H1 (cell line): ENCODE data around the gene SPOPL. TPM values are rescaled to one million over a fixed set of nuclear protein-coding genes. Genes with fewer than 3 reads are reported as not detected.

Experiments
- CTCF ChIA-PET: fragments of 300-600 bp; sonication (Branson Sonifier 250); formaldehyde crosslinking; loops from one replicate; lab custom pipeline; 2021; ENCODE audit not compliant: partially characterized antibody; lab: Charles Lee
- POLR2A ChIA-PET: fragments of 300-600 bp; sonication (Branson Sonifier 250); formaldehyde crosslinking; loops from one replicate; lab custom pipeline; 2021; ENCODE audit warnings: inconsistent platforms; ENCODE audit not compliant: partially characterized antibody; lab: Charles Lee
- DNase-seq, 2 experiments: peaks; one replicate each; pipeline versions ENCODE4 v3.0.0 to v3.0.0-alpha.2; 2010 to 2022; ENCODE audit warnings: low spot score in 2 of 2, low read depth in 1 of 2, mixed read lengths in 1 of 2
- FAIRE-seq: peaks from 2 replicates; lab custom pipeline; 2011; peaks lifted over from hg19 to GRCh38; lab: Jason Lieb, UNC
- H2AFZ ChIP-seq: 2 replicates; pipeline ENCODE4 v1.8.1; 2012; ENCODE audit warnings: low read length, inconsistent platforms
- H2AK5ac ChIP-seq: 2 replicates; pipeline ENCODE4 v1.6.1; 2013; ENCODE audit warnings: low read depth, low read length
- H2BK120ac ChIP-seq: replicated peaks from 2 replicates; pipeline ENCODE3; 2013; ENCODE audit warnings: low read depth, low read length, inconsistent platforms
- H2BK12ac ChIP-seq: 2 replicates; pipeline ENCODE4 v1.6.1; 2013; ENCODE audit warnings: low read depth, low read length
- H2BK15ac ChIP-seq: 2 replicates; pipeline ENCODE4 v1.6.1; 2013; ENCODE audit warnings: low read length
- H2BK20ac ChIP-seq: 2 replicates; pipeline ENCODE4 v1.6.1; 2013; ENCODE audit warnings: low read length
- H2BK5ac ChIP-seq: 2 replicates; pipeline ENCODE4 v1.6.1; 2013; ENCODE audit warnings: low read depth, low read length
- H3K14ac ChIP-seq: 2 replicates; pipeline ENCODE4 v1.6.1; 2013; ENCODE audit warnings: inconsistent platforms; ENCODE audit not compliant: insufficient read length
- H3K18ac ChIP-seq: 2 replicates; pipeline ENCODE4 v1.6.1; 2013; ENCODE audit warnings: low read length; ENCODE audit errors: extremely low read depth
- H3K23ac ChIP-seq: 2 replicates; pipeline ENCODE4 v1.6.1; 2013; ENCODE audit warnings: inconsistent platforms; ENCODE audit not compliant: insufficient read length
- H3K23me2 ChIP-seq: 2 replicates; pipeline ENCODE4 v1.6.1; 2013; ENCODE audit warnings: low read depth, low read length
- H3K27ac ChIP-seq: 2 replicates; pipeline ENCODE4 v1.6.1; 2011; ENCODE audit warnings: low read depth, low read length, inconsistent platforms
- H3K27me3 ChIP-seq, 4 experiments: replicated peaks in 1 of 4; 1 replicate in 1 of 4; 2 replicates in 3 of 4; pipeline versions ENCODE4 v1.6.1 to v1.8.1; 2011 to 2013; ENCODE audit warnings: low read length in 3 of 4, mild to moderate bottlenecking in 3 of 4, inconsistent platforms in 2 of 4, mixed read lengths in 2 of 4, moderate library complexity in 1 of 4; ENCODE audit not compliant: control insufficient read depth in 3 of 4, insufficient read depth in 3 of 4; ENCODE audit errors: extremely low read depth in 1 of 4
- H3K36me3 ChIP-seq, 4 experiments: 2 replicates each; pipeline versions ENCODE4 v1.6.1 to v1.8.1; 2011 to 2013; ENCODE audit warnings: mild to moderate bottlenecking in 4 of 4, low read length in 3 of 4, moderate library complexity in 2 of 4, control low read depth in 1 of 4, inconsistent platforms in 1 of 4; ENCODE audit not compliant: insufficient read depth in 4 of 4, control insufficient read depth in 2 of 4
- H3K4ac ChIP-seq: replicated peaks from 2 replicates; pipeline ENCODE3; 2013; ENCODE audit warnings: low read length, low read depth, mixed read lengths, inconsistent platforms; ENCODE audit not compliant: insufficient read length
- H3K4me1 ChIP-seq, 4 experiments: replicated peaks in 1 of 4; 1 replicate in 1 of 4; 2 replicates in 3 of 4; pipeline versions ENCODE4 v1.6.1 to v1.8.1; 2011 to 2013; ENCODE audit warnings: low read length in 3 of 4, inconsistent platforms in 2 of 4, mixed read lengths in 1 of 4; ENCODE audit not compliant: insufficient read depth in 4 of 4, control insufficient read depth in 3 of 4
- H3K4me2 ChIP-seq, 2 experiments: 2 replicates each; pipeline versions ENCODE4 v1.6.1 to v1.8.1; 2011 to 2013; ENCODE audit warnings: low read depth in 2 of 2, low read length in 2 of 2, control low read depth in 1 of 2, inconsistent platforms in 1 of 2, mild to moderate bottlenecking in 1 of 2; ENCODE audit not compliant: insufficient read depth in 1 of 2
- H3K4me3 ChIP-seq, 4 experiments: fragments of 200-600, 300-600 bp in 1 of 4; sonication (generic), shearing (Covaris generic), sonication (Bioruptor Twin) in 1 of 4; 2 replicates each; pipeline versions ENCODE4 v1.5.1 to v1.8.1; 2011 to 2016; ENCODE audit warnings: low read length in 4 of 4, low read depth in 3 of 4, control low read depth in 2 of 4, inconsistent platforms in 2 of 4, mild to moderate bottlenecking in 2 of 4, mixed read lengths in 1 of 4, moderate library complexity in 1 of 4; ENCODE audit not compliant: insufficient read depth in 2 of 4; ENCODE audit errors: extremely low read depth in 1 of 4
- H3K56ac ChIP-seq: replicated peaks from 2 replicates; pipeline ENCODE3; 2013; ENCODE audit warnings: low read depth, mild to moderate bottlenecking, mixed read lengths, low read length, inconsistent platforms; ENCODE audit not compliant: insufficient read length
- H3K79me1 ChIP-seq: 2 replicates; pipeline ENCODE4 v1.6.1; 2013; ENCODE audit warnings: low read depth, low read length, control low read depth
- H3K79me2 ChIP-seq, 2 experiments: 2 replicates each; pipeline versions ENCODE4 v1.6.1 to v1.8.1; 2012 to 2013; ENCODE audit warnings: low read length in 2 of 2, mild to moderate bottlenecking in 2 of 2, inconsistent platforms in 1 of 2; ENCODE audit not compliant: insufficient read depth in 2 of 2, control insufficient read depth in 1 of 2
- H3K9ac ChIP-seq, 4 experiments: replicated peaks in 1 of 4; 1 replicate in 1 of 4; 2 replicates in 3 of 4; pipeline versions ENCODE4 v1.6.1 to v1.8.1; 2011 to 2013; ENCODE audit warnings: low read depth in 3 of 4, low read length in 3 of 4, control low read depth in 2 of 4, mild to moderate bottlenecking in 2 of 4, moderate library complexity in 2 of 4, inconsistent platforms in 1 of 4; ENCODE audit errors: extremely low read depth in 1 of 4
- H3K9me3 ChIP-seq, 2 experiments: 2 replicates each; pipeline versions ENCODE4 v1.6.1 to v1.8.1; 2012 to 2013; ENCODE audit warnings: mild to moderate bottlenecking in 2 of 2, moderate library complexity in 2 of 2, control low read depth in 1 of 2, inconsistent platforms in 1 of 2, low read depth in 1 of 2, low read length in 1 of 2, mixed read lengths in 1 of 2; ENCODE audit not compliant: insufficient read depth in 2 of 2
- H4K20me1 ChIP-seq, 2 experiments: replicated peaks in 1 of 2; 2 replicates each; pipeline versions ENCODE3 to v1.8.1; 2011 to 2013; ENCODE audit warnings: inconsistent platforms in 2 of 2, low read length in 2 of 2, mild to moderate bottlenecking in 1 of 2; ENCODE audit not compliant: insufficient read depth in 2 of 2, control insufficient read depth in 1 of 2
- H4K5ac ChIP-seq: 2 replicates; pipeline ENCODE4 v1.6.1; 2013; ENCODE audit warnings: low read length, low read depth, mixed read lengths, inconsistent platforms; ENCODE audit not compliant: insufficient read length
- H4K8ac ChIP-seq: 2 replicates; pipeline ENCODE4 v1.8.0; 2013; ENCODE audit warnings: mild to moderate bottlenecking, moderate library complexity, low read length, inconsistent platforms; ENCODE audit not compliant: insufficient read depth; ENCODE audit errors: extremely low read depth
- H4K91ac ChIP-seq: replicated peaks from 2 replicates; pipeline ENCODE3; 2013; ENCODE audit warnings: low read length, mixed read lengths, inconsistent platforms; ENCODE audit not compliant: insufficient read length
- CEBPB ChIP-seq: IDR thresholded peaks from 2 replicates; pipeline ENCODE4 v1.6.1; 2012; ENCODE audit warnings: low read depth, low read length
- EGR1 ChIP-seq: IDR thresholded peaks from 2 replicates; pipeline ENCODE4 v1.6.1; 2011; ENCODE audit warnings: low read depth, low read length, borderline replicate concordance
- JUND ChIP-seq: IDR thresholded peaks from 2 replicates; pipeline ENCODE4 v1.6.1; 2011; ENCODE audit warnings: mild to moderate bottlenecking, improper control_type of control experiment, low read length
- SP4 ChIP-seq: IDR thresholded peaks from 2 replicates; pipeline ENCODE4 v1.6.1; 2012; ENCODE audit warnings: low read length, inconsistent platforms
- SRF ChIP-seq: IDR thresholded peaks from 2 replicates; pipeline ENCODE4 v1.6.1; 2011; ENCODE audit warnings: mild to moderate bottlenecking, low read depth, low read length, moderate library complexity
- SUZ12 ChIP-seq: fragments of 200-600 bp; sonication (generic); IDR thresholded peaks from 2 replicates; pipeline ENCODE4 v1.6.1; 2012; ENCODE audit warnings: mild to moderate bottlenecking, inconsistent platforms, low read length, moderate library complexity, mixed read lengths
- polyA plus RNA-seq, 7 experiments: library from polyadenylated mRNA; depleted of rRNA in 3 of 7; stranded (reverse) in 5 of 7; unstranded in 2 of 7; fragments of >200 nt in 5 of 7; fragments of 200-250 nt in 2 of 7; gene quantifications; 1 replicate in 5 of 7; 2 replicates in 1 of 7; 4 replicates in 1 of 7; pipeline versions ENCODE4 v1.2.1 to v1.2.3, GENCODE V29; 2011 to 2013; ENCODE audit warnings: missing spikeins in 2 of 7, mixed read lengths in 2 of 7
- total RNA-seq: library from RNA; stranded (reverse); fragmentation: NEBNext Ultra II Directional; extraction: Animal tissue kit (Norgen Biotek cat#: 25700); gene quantifications from 2 replicates; pipeline ENCODE4 v1.2.1, GENCODE V29; 2021
- TF ChIP-seq, protein P1 (sequence below), 3 experiments: IDR thresholded peaks; 1 replicate in 2 of 3; 2 replicates in 1 of 3; pipeline versions ENCODE4 v1.5.1 to v1.6.1; 2011; ENCODE audit warnings: low read length in 3 of 3, mild to moderate bottlenecking in 3 of 3, inconsistent platforms in 2 of 3, low read depth in 1 of 3, moderate library complexity in 1 of 3; ENCODE audit not compliant: insufficient read depth in 1 of 3; ENCODE audit errors: control extremely low read depth in 1 of 3

The SPOPL gene
- total and polyA plus RNA-seq, 2 of the 8 experiments (the other 6 are each of a cell fraction or from before 2014, with no cell fraction given), result 1.9 to 14.5 TPM

GRCh38 chr2:138548796-138549195 lies 47.2 kb downstream of the SPOPL start:
- ChIA-PET CTCF (no interaction called here), POLR2A (no interaction called here)
- Histone ChIP-seq H2AFZ (no peak overlapping the region), H2BK120ac (no peak overlapping the region), H2BK15ac (no peak overlapping the region), H3K56ac (no peak overlapping the region), H4K91ac (no peak overlapping the region), H3K79me1 (no peaks in the 10 kb centered on the region), H3K9ac (no peak overlapping the region), H3K23ac (no peak overlapping the region), H2BK5ac (no peak overlapping the region), H4K8ac (no peak overlapping the region), H3K4me1 (no peaks in the 10 kb centered on the region), H3K14ac (no peak overlapping the region), H2BK12ac (no peak overlapping the region), H2BK20ac (no peak overlapping the region), H3K27ac (no peak overlapping the region), H3K36me3 (peaks cover 0 to 3% (median 0%) of the 10 kb centered on the region in 4 experiments; a peak in 2 of 8 replicates), H3K27me3 (no peaks in the 10 kb centered on the region), H3K9me3 (peaks cover 0 to 16% of the 10 kb centered on the region in 2 experiments; a peak in 2 of 4 replicates), H3K4me2 (no peak overlapping the region), H3K79me2 (peaks cover 0 to 38% of the 10 kb centered on the region in 2 experiments; a peak in 2 of 4 replicates), H3K4me3 (no peak overlapping the region), H2AK5ac (no peak overlapping the region), H4K5ac (no peak overlapping the region), H4K20me1 (no peaks in the 10 kb centered on the region), H3K18ac (no peak overlapping the region), H3K23me2 (no peaks in the 10 kb centered on the region), H3K4ac (no peak overlapping the region)
- TF ChIP-seq, protein P1, sequence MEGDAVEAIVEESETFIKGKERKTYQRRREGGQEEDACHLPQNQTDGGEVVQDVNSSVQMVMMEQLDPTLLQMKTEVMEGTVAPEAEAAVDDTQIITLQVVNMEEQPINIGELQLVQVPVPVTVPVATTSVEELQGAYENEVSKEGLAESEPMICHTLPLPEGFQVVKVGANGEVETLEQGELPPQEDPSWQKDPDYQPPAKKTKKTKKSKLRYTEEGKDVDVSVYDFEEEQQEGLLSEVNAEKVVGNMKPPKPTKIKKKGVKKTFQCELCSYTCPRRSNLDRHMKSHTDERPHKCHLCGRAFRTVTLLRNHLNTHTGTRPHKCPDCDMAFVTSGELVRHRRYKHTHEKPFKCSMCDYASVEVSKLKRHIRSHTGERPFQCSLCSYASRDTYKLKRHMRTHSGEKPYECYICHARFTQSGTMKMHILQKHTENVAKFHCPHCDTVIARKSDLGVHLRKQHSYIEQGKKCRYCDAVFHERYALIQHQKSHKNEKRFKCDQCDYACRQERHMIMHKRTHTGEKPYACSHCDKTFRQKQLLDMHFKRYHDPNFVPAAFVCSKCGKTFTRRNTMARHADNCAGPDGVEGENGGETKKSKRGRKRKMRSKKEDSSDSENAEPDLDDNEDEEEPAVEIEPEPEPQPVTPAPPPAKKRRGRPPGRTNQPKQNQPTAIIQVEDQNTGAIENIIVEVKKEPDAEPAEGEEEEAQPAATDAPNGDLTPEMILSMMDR (IDR thresholded peaks at IDR 0.05; ENCODE audit: control extremely low read depth in 1 of 3, insufficient read depth in 1 of 3, low read depth in 1 of 3, low read length in 3 of 3), result no peak
- TF ChIP-seq EGR1 (no peak), CEBPB (no peak), SP4 (no peak), SRF (no peak), JUND (no peak), SUZ12 (no peak)
- DNase-seq (no peak), FAIRE-seq (no peak)
